Measurements from ENCODE around the gene L3MBTL4. TPM values are rescaled to one million over a fixed set of nuclear protein-coding genes. Genes with fewer than 3 reads are reported as not detected.

Gene L3MBTL4
- total and polyA plus RNA-seq, 2 experiments from 2014 or later = 4.1 to 14.1 TPM

GRCh38 chr18:6326566-6326965 lies 88.1 kb downstream of the L3MBTL4 start:
- no peaks in the 10 kb centered on the region for H3K9me3 ChIP-seq (ENCODE audit: low read depth)
- H3K36me3 ChIP-seq (replicated peaks; ENCODE audit: insufficient read depth, low read depth) = no peaks in the 10 kb centered on the region
- no peaks in the 10 kb centered on the region for H3K9me2 ChIP-seq (replicated peaks; ENCODE audit: insufficient read depth)
- no peak overlapping the region for H3K4me3 ChIP-seq
- TF ChIP-seq EZH2 (IDR thresholded peaks at IDR 0.05; ENCODE audit: borderline replicate concordance) (no peak), EZH2phosphoT487 (IDR thresholded peaks at IDR 0.05; ENCODE audit: low read depth, severe bottlenecking, unreplicated experiment) (no peak), CTCF (IDR thresholded peaks at IDR 0.05; ENCODE audit: poor library complexity) (no peak)
- no peaks in the 10 kb centered on the region for H4K20me1 ChIP-seq (ENCODE audit: insufficient read depth, poor library complexity, severe bottlenecking)
- no peak overlapping the region for H3K27ac ChIP-seq
- 88% methylated on average over 2 of the region's 2 CpGs for WGBS (ENCODE audit: low lambda C conversion rate, missing lambda C conversion rate)
- DNase-seq (ENCODE audit: low spot score) = no peak
- no peaks in the 10 kb centered on the region for H3K27me3 ChIP-seq
- H3K79me2 ChIP-seq = no peaks in the 10 kb centered on the region
- H3K4me2 ChIP-seq = no peak overlapping the region
- no peaks in the 10 kb centered on the region for H3K4me1 ChIP-seq (ENCODE audit: insufficient read depth)
- no peak overlapping the region for H2AFZ ChIP-seq

- no peak overlapping the region for H3K27ac ChIP-seq
- no peak overlapping the region for H3K4me3 ChIP-seq
- H4K20me1 ChIP-seq (ENCODE audit: insufficient read depth, poor library complexity, severe bottlenecking) = no peaks in the 10 kb centered on the region
- WGBS (ENCODE audit: low lambda C conversion rate, missing lambda C conversion rate) = 91% methylated on average over 1 of the region's 1 CpG
- H3K79me2 ChIP-seq = no peaks in the 10 kb centered on the region
- no peaks in the 10 kb centered on the region for H3K4me1 ChIP-seq (ENCODE audit: insufficient read depth)
- TF ChIP-seq CTCF (IDR thresholded peaks at IDR 0.05; ENCODE audit: poor library complexity) = no peak
- TF ChIP-seq EZH2phosphoT487 (IDR thresholded peaks at IDR 0.05; ENCODE audit: low read depth, severe bottlenecking, unreplicated experiment) = no peak
- TF ChIP-seq EZH2 (IDR thresholded peaks at IDR 0.05; ENCODE audit: borderline replicate concordance) = no peak
- H3K9me2 ChIP-seq (replicated peaks; ENCODE audit: insufficient read depth) = no peaks in the 10 kb centered on the region
- no peak overlapping the region for H3K4me2 ChIP-seq
- H3K36me3 ChIP-seq (replicated peaks; ENCODE audit: insufficient read depth, low read depth) = no peaks in the 10 kb centered on the region
- H3K9me3 ChIP-seq (ENCODE audit: low read depth) = no peaks in the 10 kb centered on the region
- H2AFZ ChIP-seq = no peak overlapping the region
- DNase-seq (ENCODE audit: low spot score) = no peak
- no peaks in the 10 kb centered on the region for H3K27me3 ChIP-seq
Observed at GRCh38 chr18:6323319-6323889, 91.3 kb downstream of the L3MBTL4 start.

- Histone ChIP-seq H3K4me3 (no peak overlapping the region), H3K36me3 (replicated peaks; ENCODE audit: insufficient read depth, low read depth) (no peaks in the 10 kb centered on the region), H3K9me2 (replicated peaks; ENCODE audit: insufficient read depth) (no peaks in the 10 kb centered on the region), H3K27me3 (no peaks in the 10 kb centered on the region), H3K27ac (no peak overlapping the region), H4K20me1 (ENCODE audit: insufficient read depth, poor library complexity, severe bottlenecking) (no peaks in the 10 kb centered on the region), H3K4me2 (no peak overlapping the region), H3K9me3 (ENCODE audit: low read depth) (no peaks in the 10 kb centered on the region), H3K79me2 (no peaks in the 10 kb centered on the region), H3K4me1 (ENCODE audit: insufficient read depth) (no peaks in the 10 kb centered on the region), H2AFZ (no peak overlapping the region)
- DNase-seq (ENCODE audit: low spot score) = peak; percentile 10
- 75% methylated on average over 10 of the region's 10 CpGs for WGBS (ENCODE audit: low lambda C conversion rate, missing lambda C conversion rate)
- TF ChIP-seq EZH2 (IDR thresholded peaks at IDR 0.05; ENCODE audit: borderline replicate concordance) (no peak), EZH2phosphoT487 (IDR thresholded peaks at IDR 0.05; ENCODE audit: low read depth, severe bottlenecking, unreplicated experiment) (no peak), CTCF (IDR thresholded peaks at IDR 0.05; ENCODE audit: poor library complexity) (no peak)
Observed at GRCh38 chr18:6315517-6316331, 99.0 kb downstream of the L3MBTL4 start.

Measured in hepatocyte (in vitro differentiated cells).